ENCODE measurements around the gene UNC45A. TPM values are rescaled to one million over a fixed set of nuclear protein-coding genes. Genes with fewer than 3 reads are reported as not detected.

Gene UNC45A
- total RNA-seq, 4 donors from 2014 or later, result 25.4 to 68.2 (median 49.8) TPM

DNA sequence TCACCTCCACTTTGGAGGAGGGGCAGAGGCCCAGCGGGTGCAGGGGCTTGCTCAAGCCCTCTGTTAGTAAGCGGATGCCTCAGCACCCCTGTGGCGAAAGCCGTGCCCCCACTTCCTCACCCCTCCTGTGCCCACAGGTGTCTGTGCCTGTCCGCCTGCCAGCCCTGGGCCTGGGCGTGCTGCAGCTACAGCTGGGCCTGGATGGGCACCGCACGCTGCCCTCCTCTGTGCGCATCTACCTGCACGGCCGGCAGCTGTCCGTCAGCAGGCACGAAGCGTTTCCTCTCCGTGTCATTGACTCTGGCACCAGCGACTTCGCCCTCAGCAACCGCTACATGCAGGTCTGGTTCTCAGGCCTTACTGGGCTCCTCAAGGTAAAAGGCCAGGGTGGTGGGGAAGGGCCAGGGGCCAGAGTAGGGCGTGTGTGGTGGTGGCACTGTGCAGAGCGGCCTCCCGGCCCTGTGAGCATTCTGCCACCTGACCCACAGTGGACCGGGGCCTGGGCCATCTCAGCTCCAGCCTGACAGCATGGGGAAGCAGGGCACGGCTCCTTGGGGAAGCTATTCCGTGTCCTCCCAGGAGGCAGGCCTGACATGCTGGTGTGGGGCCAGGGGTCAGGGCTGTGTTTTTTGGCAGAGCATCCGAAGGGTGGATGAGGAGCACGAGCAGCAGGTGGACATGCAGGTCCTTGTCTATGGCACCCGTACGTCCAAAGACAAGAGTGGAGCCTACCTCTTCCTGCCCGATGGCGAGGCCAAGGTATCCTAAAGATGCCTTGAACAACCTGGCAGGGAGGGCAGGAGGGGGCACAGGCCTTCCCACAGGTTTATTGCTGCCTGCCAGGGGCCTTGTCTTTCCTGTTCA, 22.9 kb upstream of the UNC45A start:
- TF ChIP-seq, protein P1, sequence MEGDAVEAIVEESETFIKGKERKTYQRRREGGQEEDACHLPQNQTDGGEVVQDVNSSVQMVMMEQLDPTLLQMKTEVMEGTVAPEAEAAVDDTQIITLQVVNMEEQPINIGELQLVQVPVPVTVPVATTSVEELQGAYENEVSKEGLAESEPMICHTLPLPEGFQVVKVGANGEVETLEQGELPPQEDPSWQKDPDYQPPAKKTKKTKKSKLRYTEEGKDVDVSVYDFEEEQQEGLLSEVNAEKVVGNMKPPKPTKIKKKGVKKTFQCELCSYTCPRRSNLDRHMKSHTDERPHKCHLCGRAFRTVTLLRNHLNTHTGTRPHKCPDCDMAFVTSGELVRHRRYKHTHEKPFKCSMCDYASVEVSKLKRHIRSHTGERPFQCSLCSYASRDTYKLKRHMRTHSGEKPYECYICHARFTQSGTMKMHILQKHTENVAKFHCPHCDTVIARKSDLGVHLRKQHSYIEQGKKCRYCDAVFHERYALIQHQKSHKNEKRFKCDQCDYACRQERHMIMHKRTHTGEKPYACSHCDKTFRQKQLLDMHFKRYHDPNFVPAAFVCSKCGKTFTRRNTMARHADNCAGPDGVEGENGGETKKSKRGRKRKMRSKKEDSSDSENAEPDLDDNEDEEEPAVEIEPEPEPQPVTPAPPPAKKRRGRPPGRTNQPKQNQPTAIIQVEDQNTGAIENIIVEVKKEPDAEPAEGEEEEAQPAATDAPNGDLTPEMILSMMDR (IDR thresholded peaks at IDR 0.05; ENCODE audit: low read depth), result no peak

DNA sequence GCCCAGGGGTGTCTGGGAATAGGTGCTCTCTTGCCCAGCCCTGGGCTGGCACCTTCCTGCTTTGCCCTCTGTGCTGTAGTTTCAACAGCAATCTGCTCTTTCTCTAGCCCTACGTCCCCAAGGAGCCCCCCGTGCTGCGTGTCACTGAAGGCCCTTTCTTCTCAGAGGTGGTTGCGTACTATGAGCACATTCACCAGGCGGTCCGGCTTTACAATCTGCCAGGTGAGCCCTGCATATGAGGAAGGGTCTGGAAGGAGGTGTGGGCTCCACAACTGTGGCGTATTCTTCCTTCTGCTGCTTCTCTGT, 22.4 kb upstream of the UNC45A start:
- TF ChIP-seq, protein P1 (IDR thresholded peaks at IDR 0.05; ENCODE audit: low read depth), result no peak

DNA sequence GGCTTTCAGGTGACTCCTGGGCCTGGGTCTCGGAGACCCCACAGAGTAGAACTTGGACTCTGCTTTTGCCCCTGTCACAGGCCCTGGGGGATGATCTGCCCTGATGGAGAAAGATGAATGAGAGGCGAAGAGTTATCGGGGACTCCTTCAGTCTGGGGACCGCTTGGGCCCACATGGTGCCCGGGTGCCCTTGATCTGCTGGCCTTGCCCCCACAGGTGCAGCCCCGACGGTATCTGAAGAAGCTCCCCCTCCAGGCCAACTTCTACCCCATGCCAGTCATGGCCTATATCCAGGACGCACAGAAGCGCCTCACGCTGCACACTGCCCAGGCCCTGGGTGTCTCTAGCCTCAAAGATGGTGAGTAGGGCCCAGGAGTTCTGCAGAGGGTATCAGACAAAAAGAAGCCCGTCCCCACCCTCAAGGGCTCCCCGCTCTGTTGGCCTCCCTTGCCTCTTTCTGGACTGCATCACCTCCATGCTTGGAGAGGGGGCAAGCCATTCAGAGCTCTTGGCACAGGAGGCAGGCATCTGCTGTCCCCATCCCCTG, 21.6 kb upstream of the UNC45A start:
- TF ChIP-seq, protein P1 (IDR thresholded peaks at IDR 0.05; ENCODE audit: low read depth), result no peak

DNA sequence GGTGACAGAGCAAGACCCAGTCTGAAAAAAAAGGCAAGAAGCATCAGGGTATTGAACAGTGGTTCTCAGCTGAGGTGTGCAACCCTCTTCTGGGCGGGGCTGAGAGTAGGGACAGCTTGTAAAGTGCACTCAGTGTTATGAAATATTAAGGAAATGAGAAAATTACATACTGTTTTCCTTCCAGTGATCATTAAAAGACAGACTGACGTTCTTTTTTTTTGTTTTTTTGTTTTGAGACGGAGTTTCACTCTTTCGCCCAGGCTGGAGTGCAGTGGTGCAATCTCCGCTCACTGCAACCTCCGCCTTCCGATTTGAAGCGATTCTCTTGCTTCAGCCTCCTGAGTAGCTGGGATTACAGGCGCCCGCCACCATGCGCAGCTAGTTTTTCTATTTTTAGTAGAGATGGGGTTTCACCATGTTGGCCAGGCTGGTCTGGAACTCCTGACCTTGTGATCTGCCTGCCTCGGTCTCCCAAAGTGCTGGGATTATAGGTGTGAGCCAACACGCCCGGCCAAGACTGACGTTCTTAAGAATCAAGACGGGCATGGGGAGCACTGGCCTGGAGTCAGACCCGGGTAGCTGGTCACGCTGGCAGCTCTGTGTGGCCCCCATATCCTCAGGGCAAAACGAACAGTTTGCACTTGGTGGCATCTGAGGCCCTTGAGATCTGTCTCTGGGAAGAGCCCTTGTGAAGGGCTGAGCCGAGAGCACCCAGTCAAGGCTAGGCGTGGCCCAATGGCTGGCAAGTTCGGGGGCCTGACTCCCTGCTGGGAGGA, 20.6 kb upstream of the UNC45A start:
- TF ChIP-seq, protein P1 (IDR thresholded peaks at IDR 0.05; ENCODE audit: low read depth), result no peak

DNA sequence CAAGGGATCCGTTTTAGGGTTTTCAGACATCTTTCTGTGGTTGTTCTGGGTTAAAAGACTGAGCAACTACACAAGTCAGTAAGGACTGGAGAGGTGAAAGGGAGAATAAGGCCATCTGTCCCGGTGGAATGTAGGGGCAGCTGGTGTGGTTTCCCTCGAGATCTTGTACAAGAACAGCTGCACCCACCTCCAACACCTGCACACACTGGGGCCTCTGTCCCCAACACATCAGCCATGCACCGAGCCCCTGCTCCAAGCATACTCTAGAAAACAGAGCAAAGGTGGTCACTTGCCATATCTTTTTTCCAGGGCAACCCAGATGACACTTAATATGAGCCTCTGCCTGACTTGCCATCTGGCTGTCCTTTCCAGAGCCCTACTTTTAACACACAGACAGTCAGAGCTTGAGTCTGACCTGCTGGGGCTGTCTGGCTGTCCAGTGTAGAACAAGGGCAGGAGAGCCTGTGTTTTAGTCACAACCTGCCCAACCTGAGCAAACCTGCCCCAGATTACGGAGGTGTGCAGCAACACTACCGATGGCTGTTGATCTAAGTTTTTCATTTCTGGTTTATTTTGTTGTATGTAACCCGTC, 19.8 kb upstream of the UNC45A start:
- TF ChIP-seq, protein P1 (IDR thresholded peaks at IDR 0.05; ENCODE audit: low read depth), result no peak

DNA sequence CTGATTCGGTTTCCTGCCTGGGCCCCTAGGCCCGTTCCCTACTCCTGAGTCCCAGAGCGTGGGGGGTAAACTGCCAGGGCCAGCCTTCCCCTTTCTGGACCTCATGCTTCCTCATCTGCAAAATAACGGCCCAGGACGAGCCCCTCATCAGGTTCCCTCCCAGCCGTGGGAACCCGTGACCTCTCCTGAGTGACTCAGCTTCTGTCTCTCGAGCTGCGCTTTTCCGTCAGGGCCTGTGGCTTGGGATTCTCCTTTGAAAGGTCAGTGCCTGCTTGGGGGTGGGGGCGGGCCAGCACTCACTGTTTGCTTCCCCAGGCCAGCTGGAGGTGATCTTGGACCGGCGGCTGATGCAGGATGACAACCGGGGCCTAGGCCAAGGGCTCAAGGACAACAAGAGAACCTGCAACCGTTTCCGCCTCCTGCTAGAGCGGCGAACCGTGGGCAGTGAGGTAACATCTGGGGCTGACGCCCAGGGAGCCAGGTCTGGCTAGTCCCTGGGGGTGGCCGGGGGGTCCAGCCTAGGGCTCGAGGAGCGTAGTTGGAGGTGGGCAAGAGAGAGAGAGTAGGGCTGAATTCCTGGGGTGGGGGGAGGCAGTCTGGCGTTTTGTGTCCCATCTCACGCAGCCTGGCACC, 19.2 kb upstream of the UNC45A start:
- TF ChIP-seq, protein P1 (IDR thresholded peaks at IDR 0.05; ENCODE audit: low read depth), result no peak
